ENCODE data around the gene GAP43.

The GAP43 gene

GRCh38 chr3:115623044-115623868 lies at the start of gene GAP43:
GAP43 (plus strand) TSS chr3:115623510; CDS start chr3:115623690, 180 bp downstream.
- DNase-seq, result peak; percentile 66

GRCh38 chr3:115576325-115576875 lies 46.9 kb upstream of the GAP43 start:
- DNase-seq, result no peak

GRCh38 chr3:115577000-115577399 lies 46.3 kb upstream of the GAP43 start:
- DNase-seq, result no peak

- DNase-seq, result no peak
Measured at GRCh38 chr3:115578331-115578730, 45.0 kb upstream of the GAP43 start.

- no peak for DNase-seq
Measured at GRCh38 chr3:115580566-115580965, 42.7 kb upstream of the GAP43 start.

- DNase-seq, result no peak
Measured at GRCh38 chr3:115581362-115582135, 41.8 kb upstream of the GAP43 start.

- DNase-seq, result no peak
Measured at GRCh38 chr3:115588201-115589115, 34.9 kb upstream of the GAP43 start.

- no peak for DNase-seq
Measured at GRCh38 chr3:115590873-115591272, 32.4 kb upstream of the GAP43 start.

GRCh38 chr3:115595611-115596275 lies 27.6 kb upstream of the GAP43 start:
- no peak for DNase-seq

- no peak for DNase-seq
Measured at GRCh38 chr3:115598216-115598615, 25.1 kb upstream of the GAP43 start.

- no peak for DNase-seq
Measured at GRCh38 chr3:115602194-115602593, 21.1 kb upstream of the GAP43 start.

GRCh38 chr3:115611630-115612029 lies 11.7 kb upstream of the GAP43 start:
- no peak for DNase-seq

- no peak for DNase-seq
Measured at GRCh38 chr3:115615001-115615814, 8.1 kb upstream of the GAP43 start.

- DNase-seq, result no peak
Measured at GRCh38 chr3:115616461-115616860, 6.8 kb upstream of the GAP43 start.

- no peak for DNase-seq
Measured at GRCh38 chr3:115617591-115617990, 5.7 kb upstream of the GAP43 start.

- no peak for DNase-seq
Measured at GRCh38 chr3:115624029-115624741, 875 bp downstream of the GAP43 start.

GRCh38 chr3:115624901-115625300 lies 1.6 kb downstream of the GAP43 start:
- no peak for DNase-seq

- DNase-seq, result no peak
Measured at GRCh38 chr3:115626006-115626409, 2.7 kb downstream of the GAP43 start.

GRCh38 chr3:115626721-115627120 lies 3.4 kb downstream of the GAP43 start:
- DNase-seq, result no peak

Measured in NCI-H1436 (cell line).